ENCODE measurements around the gene FKBP14.

- TF ChIP-seq CTCF (IDR thresholded peaks at IDR 0.05) (no peak), POLR2A (IDR thresholded peaks at IDR 0.05) (no peak)
These were observed 8.1 kb downstream of the FKBP14 start for GRCh38 chr7:30018451-30018850.
